HL-60 (cell line): ENCODE data around the gene ANKS1B.

ENCODE experiments used
- DNase-seq, 2 experiments: peaks; one replicate each; pipeline ENCODE4 v3.0.0-alpha.2; 2010 to 2020; ENCODE audit warnings: low read depth in 1 of 2, low spot score in 1 of 2
- H3K27ac ChIP-seq: fragments of 250-450 bp; sonication (Bioruptor Pico); replicated peaks from 2 replicates; pipeline ENCODE4 v1.5.1; 2020; ENCODE audit warnings: mild to moderate bottlenecking, moderate library complexity
- H3K27me3 ChIP-seq: fragments of 250-450 bp; sonication (Bioruptor Pico); 2 replicates; pipeline ENCODE4 v1.5.1; 2021; ENCODE audit warnings: mild to moderate bottlenecking, moderate library complexity; ENCODE audit not compliant: insufficient read depth, poor library complexity, severe bottlenecking
- H3K4me3 ChIP-seq: replicated peaks from 2 replicates; pipeline ENCODE4 v1.5.1; 2011; ENCODE audit warnings: mild to moderate bottlenecking, control low read depth, low read length; ENCODE audit not compliant: insufficient read depth
- CTCF ChIP-seq: IDR thresholded peaks from one replicate; pipeline ENCODE4 v1.5.1; 2011; ENCODE audit warnings: low read length, control low read depth, inconsistent platforms; ENCODE audit not compliant: insufficient read depth
- GABPA ChIP-seq: IDR thresholded peaks from 2 replicates; pipeline ENCODE4 v1.6.1; 2012; ENCODE audit warnings: low read depth
- POLR2AphosphoS5 ChIP-seq: IDR thresholded peaks from 2 replicates; pipeline ENCODE4 v1.6.1; 2012; ENCODE audit warnings: low read depth
- REST ChIP-seq: IDR thresholded peaks from 2 replicates; pipeline ENCODE4 v1.6.1; 2012; ENCODE audit warnings: low read depth; ENCODE audit not compliant: insufficient replicate concordance
- SPI1 ChIP-seq: IDR thresholded peaks from 2 replicates; pipeline ENCODE4 v1.6.1; 2012; ENCODE audit warnings: low read depth, mild to moderate bottlenecking, borderline replicate concordance

Gene ANKS1B

GRCh38 chr12:98796745-98797144, 1188.0 kb downstream of the ANKS1B start:
- Histone ChIP-seq H3K27ac (no peak overlapping the region), H3K27me3 (peaks cover 11% of the 10 kb centered on the region), H3K4me3 (no peak overlapping the region)
- no peak for DNase-seq
- no peak for TF ChIP-seq CTCF
- no peak for TF ChIP-seq GABPA
- no peak for TF ChIP-seq REST
- TF ChIP-seq POLR2AphosphoS5, result no peak
- no peak for TF ChIP-seq SPI1

GRCh38 chr12:98793121-98793520, 1191.6 kb downstream of the ANKS1B start:
- Histone ChIP-seq H3K27ac (no peak overlapping the region), H3K27me3 (peaks cover 8% of the 10 kb centered on the region), H3K4me3 (no peak overlapping the region)
- DNase-seq, result no peak
- no peak for TF ChIP-seq REST

- H3K27me3 ChIP-seq, result peaks cover 4% of the 10 kb centered on the region
- TF ChIP-seq CTCF (no peak), REST (no peak), SPI1 (no peak), POLR2AphosphoS5 (no peak), GABPA (no peak)
- DNase-seq, result no peak
Measured at GRCh38 chr12:98791406-98791805, 1193.3 kb downstream of the ANKS1B start.

GRCh38 chr12:98788396-98788795, 1196.3 kb downstream of the ANKS1B start:
- Histone ChIP-seq H3K27me3 (no peaks in the 10 kb centered on the region), H3K4me3 (no peak overlapping the region), H3K27ac (no peak overlapping the region)
- TF ChIP-seq GABPA, result no peak
- no peak for TF ChIP-seq REST
- TF ChIP-seq POLR2AphosphoS5, result no peak
- TF ChIP-seq SPI1, result no peak
- TF ChIP-seq CTCF, result no peak
- no peak for DNase-seq

More at GRCh38 chr12:98791406-98791805, 1193.3 kb downstream of the ANKS1B start:
- no peak overlapping the region for H3K4me3 ChIP-seq
- no peak overlapping the region for H3K27ac ChIP-seq
